ENCODE data around the gene ARHGEF6. TPM values are rescaled to one million over a fixed set of nuclear protein-coding genes. Genes with fewer than 3 reads are reported as not detected.

The ARHGEF6 gene
- total RNA-seq, 4 donors from 2014 or later: 4.2 to 13.9 (median 8.2) TPM

- intact Hi-C loops (cut with DNase I; ENCODE audit: low total_unique reads) (no loop called here), in situ Hi-C loops (cut with MboI; ENCODE audit: low pct_ligation_motif_present in 1 of 4, low pct_unique_long_range_greater_than_20kb in 1 of 4, low sequenced_read_pairs in 3 of 4) (no loop called here)
- Histone ChIP-seq H3K27ac (no peak overlapping the region), H3K4me3 (no peak overlapping the region), H3K9me3 (no peaks in the 10 kb centered on the region), H3K36me3 (no peaks in the 10 kb centered on the region), H3K4me1 (no peaks in the 10 kb centered on the region), H3K27me3 (no peaks in the 10 kb centered on the region)
- no peak for DNase-seq
- WGBS, 2 donors (ENCODE audit: low coverage in 1 of 2): 78% methylated on average over 14 of the region's 14 CpGs; no CpG with 5 or more reads in 1 of the 2 donors
- TF ChIP-seq CTCF (IDR thresholded peaks at IDR 0.05) (no peak), POLR2A (IDR thresholded peaks at IDR 0.05) (no peak), POLR2AphosphoS5 (IDR thresholded peaks at IDR 0.05) (no peak), EP300 (IDR thresholded peaks at IDR 0.05; ENCODE audit: low read depth) (no peak)
These were observed 160.7 kb downstream of the ARHGEF6 start for GRCh38 chrX:136619899-136620505.

- no peaks in the 10 kb centered on the region for H3K9me3 ChIP-seq
- in situ Hi-C loops (cut with MboI; ENCODE audit: low pct_ligation_motif_present in 1 of 4, low pct_unique_long_range_greater_than_20kb in 1 of 4, low sequenced_read_pairs in 3 of 4) (no loop called here), intact Hi-C loops (cut with DNase I; ENCODE audit: low total_unique reads) (no loop called here)
- H3K4me3 ChIP-seq: no peak overlapping the region
- no peaks in the 10 kb centered on the region for H3K4me1 ChIP-seq
- no peak overlapping the region for H3K27ac ChIP-seq
- no peaks in the 10 kb centered on the region for H3K36me3 ChIP-seq
- DNase-seq: no peak
- TF ChIP-seq POLR2A (IDR thresholded peaks at IDR 0.05) (no peak), EP300 (IDR thresholded peaks at IDR 0.05; ENCODE audit: low read depth) (no peak), POLR2AphosphoS5 (IDR thresholded peaks at IDR 0.05) (no peak), CTCF (IDR thresholded peaks at IDR 0.05) (no peak)
- H3K27me3 ChIP-seq: no peaks in the 10 kb centered on the region
- 68% methylated on average over 6 of the region's 6 CpGs; no CpG with 5 or more reads in 1 of the 2 donors for WGBS, 2 donors (ENCODE audit: low coverage in 1 of 2)
These were observed 163.6 kb downstream of the ARHGEF6 start for GRCh38 chrX:136616987-136617685.

Small RNA genes lying within 50 kb of the gene (small RNA-seq; reads per million reads assigned to genes)
- gene RF00019 (0 reads per million in 4 donors), gene RNU6-972P (0 reads per million in 4 donors)

Other genes starting within 250 kb of the ARHGEF6 start
- gene VGLL1, start 248.7 kb downstream of the ARHGEF6 start, total RNA-seq: not detected
- under 1 TPM in 1 of 4 donors, not detected in 3; 0.64 TPM for gene CD40LG, start 132.8 kb downstream of the ARHGEF6 start, total RNA-seq
- gene RBMX, start 99.8 kb upstream of the ARHGEF6 start, total RNA-seq: 100 to 1,000 TPM; 116 to 212 (median 206) TPM